HG03097 (cell line): ENCODE measurements around the gene SP140L.

Source experiments
- ATAC-seq: cut with Tn5 transposase; IDR thresholded peaks from one replicate; pipeline ENCODE4 v1.9.1; 2021; ENCODE audit not compliant: unreplicated experiment, low FRiP score

Gene SP140L

DNA sequence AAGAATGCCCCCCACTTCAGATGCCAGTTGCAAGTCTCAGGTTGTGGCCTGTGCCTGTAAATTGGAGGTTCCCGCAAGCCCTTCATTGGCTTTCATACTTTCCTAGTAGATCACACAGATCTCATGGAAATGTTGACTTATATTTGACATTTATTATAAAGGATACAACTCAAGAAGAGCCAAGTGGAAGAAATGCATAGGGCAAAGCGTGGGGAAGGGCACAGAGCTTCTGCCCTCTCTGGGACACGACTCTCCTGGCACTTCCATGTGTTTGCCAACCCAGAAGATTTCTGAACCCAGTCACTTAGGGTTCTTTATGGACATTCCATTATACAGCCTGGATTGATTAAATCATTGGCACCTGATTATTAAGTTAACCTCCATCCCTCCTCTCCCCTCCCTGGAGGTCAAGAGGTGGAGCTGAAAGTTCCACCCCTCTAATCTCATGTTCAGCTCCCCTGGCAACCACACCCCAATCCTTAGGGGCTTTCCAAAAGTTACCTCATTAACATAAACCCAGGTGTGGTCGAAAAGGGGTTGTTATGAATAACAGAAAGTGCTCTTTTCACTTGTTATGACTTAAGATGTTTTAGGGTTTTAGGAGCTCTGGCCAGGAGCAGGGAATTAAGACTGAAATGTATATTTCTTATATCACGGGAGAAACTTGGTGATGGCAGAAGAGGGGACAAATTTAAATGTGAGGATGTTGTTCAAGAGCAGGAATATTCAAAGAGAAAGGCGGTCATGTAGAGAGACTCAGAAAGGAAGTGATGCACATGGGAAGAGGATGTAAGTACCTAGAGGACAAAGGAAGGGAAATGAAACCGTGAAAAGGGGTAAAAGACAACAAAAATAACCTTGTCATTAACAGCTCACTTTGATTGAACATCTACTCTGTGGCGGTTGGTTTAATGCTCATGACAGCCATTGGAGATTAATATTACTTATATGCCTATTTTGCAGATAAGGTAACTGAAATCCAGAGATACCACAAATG lies 120.8 kb downstream of the SP140L start:
- ATAC-seq: peak; percentile 67

GRCh38 chr2:230449901-230450467 lies 123.0 kb downstream of the SP140L start:
- no peak for ATAC-seq

GRCh38 chr2:230453006-230453405 lies 126.0 kb downstream of the SP140L start:
- ATAC-seq: no peak
